ENCODE results near the gene CSNK2A3.

CSNK2A3 gene

DNA sequence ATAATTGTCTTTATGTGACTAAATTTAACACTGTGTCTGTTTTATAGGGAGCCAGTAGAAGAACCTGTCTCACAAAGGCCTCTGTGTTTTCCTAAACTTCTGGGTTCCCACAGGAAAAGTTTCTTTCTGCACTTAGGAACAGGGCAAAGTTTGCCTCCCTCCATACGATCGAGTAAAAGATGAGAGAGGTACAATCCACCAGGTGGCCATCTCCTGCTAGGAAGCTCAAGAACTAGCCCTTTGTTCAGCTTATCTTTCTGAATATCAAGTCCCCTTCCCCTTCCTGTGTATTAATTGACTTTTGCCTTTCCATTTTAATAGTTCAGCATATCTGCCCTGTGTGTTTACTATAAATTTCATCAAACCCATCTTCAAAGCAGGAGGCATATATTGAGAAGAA lies 18.0 kb downstream of the CSNK2A3 start:
- DNase-seq (ENCODE audit: low spot score), result no peak

DNA sequence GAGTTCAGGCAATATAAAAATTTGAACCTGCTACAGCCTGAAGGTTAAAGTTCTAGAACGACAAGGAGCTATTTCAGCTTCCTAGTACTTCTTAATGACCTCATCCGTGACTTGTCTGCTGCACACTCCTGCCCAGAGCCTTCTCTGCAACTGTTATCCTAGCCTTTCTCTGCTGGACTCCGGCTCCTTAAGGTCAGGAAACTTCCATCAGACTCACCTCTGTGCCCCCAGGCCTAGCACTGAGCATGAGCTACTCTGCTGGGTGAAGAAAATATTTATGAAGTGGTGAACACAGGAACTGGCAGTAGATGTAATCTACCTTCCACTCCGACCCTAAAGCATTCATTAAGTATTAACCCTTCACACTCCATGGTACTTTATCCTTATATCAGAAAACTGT lies 18.4 kb downstream of the CSNK2A3 start:
- no peak for DNase-seq (ENCODE audit: low spot score)

DNA sequence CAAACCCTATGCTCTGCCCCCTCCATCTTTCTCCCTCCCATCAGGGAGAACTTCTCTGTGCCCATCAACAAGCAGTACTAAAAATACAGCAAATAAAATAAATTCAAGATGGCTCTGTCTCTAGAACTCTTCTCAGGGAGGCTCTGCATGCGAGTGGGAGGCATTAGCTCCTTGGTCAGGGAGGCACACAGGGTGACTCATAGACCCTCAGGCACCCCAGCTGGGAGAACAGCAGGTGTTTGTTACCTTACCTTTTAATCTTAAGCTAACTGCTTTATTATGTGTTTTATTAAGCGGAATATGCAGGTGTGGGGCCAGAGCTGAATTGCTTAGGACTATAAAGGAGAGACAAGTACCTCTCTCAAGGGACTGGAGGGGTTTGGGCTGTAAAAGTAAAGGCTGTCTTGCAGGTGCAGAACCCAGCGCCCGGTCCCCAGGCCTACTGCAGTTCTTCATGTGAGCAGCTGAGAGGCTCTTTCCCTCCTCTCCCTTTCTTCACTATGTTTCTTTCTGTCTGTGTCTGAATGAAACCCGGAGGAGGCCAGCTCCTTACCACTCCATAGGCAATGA lies 20.8 kb downstream of the CSNK2A3 start:
- no peak for DNase-seq (ENCODE audit: low spot score)

DNA sequence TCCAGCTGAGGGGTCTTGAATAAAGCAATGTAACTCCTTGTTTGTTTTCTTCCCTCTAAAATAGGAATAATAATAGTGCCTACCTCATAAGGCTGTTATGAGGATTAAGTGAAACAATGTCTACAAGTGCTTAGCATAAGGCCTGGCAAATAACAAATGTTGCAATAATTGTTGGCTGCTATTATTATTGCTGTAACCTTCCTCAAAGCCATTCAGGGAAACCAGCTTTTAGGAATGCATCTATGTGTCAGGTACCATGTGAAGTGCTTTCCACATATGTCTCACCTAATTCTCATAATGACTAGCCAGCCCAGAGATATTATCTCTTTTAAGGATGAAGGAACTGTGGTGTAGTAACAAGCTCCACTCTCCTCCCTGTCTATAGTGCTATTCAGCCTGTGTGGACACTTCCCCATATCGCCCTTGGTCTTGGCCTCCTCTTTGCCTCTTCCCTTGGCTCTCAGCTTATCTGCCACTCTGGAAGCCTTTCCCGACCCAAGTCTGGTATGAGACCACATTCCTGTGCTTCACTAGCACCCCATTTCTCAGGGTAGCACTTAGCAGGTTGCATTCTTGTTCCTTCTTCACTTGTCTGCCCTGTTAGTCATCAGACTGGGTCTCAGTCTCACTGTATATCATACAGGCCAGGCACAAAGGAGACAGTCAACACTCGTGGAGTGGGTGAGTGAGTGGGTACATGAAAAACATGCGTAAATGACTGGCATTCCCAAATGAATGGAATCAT lies 23.8 kb downstream of the CSNK2A3 start:
- no peak for DNase-seq (ENCODE audit: low spot score)

DNA sequence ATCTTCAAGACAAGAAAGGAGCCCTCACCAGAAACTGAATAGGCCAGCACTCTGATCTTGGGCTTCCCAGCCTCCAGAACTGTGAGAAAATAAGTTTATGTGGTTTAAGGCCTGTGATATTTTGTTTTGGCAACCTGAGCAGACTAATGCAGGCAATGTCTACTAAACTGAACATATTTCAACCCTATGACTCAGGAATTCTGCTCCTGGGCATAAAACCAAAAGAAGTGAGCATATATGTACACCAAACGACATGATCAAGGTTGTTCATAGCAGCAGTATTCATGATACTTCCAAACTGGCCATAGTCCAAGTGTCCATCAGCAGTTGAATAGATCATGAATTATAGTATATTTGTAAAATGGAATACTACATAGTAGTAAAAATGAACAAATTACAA lies 29.0 kb downstream of the CSNK2A3 start:
- DNase-seq (ENCODE audit: low spot score), result no peak

DNA sequence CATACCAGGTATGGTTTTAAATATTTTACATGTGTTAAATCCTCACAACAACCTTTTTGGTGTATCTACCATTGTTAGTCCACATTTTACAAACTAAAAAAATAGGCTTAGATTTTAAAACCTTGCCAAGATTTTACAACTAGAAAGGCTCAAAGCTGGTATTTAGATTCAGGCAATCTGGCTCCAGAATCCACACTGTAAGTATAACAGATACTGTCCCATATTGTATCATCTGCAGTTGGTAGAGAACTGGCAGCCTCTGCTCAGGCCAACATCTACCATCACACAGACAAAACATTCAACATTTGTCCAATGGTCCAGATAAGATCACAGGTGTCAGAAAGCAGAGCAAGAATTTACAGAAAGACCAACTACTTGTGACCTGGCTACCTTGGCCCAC lies 30.9 kb downstream of the CSNK2A3 start:
- no peak for DNase-seq (ENCODE audit: low spot score)

DNA sequence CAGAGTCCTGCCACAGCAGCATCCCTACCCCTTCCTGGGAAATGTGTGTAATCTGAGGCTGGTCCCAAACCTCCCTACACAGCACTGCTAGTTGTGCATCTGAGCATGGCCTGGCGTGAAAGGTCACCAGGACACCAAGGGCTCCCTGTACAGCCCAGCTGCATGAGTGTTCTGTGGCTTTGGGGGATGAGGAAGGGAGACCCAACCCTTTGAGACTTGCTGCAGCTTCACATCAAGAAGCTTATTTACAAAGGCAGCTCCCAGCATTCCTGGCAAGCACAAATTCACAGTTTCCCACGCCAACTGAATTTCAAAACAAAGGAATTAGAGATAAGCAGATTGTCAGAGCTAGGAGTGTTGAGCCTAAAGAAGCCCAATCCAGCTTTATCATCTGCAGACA lies 32.2 kb downstream of the CSNK2A3 start:
- no peak for DNase-seq (ENCODE audit: low spot score)

DNA sequence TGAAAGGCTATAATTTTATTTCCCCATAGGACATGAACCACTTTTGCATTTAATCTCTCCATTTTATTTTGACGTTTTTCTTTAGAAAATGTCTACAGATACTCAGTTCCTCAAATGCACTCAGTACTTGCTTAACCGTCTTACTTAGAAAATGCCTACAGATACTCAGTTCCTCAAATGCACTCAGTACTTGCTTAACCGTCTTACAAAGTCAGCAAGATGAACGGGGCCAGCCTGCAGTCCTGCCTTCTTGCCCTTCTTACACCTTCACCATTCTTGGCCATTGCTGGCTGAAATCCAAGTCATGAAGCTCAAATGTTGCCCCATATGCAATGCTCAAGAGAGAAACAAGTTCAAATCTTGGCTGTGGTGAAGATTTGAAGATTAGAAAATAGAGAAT lies 34.1 kb downstream of the CSNK2A3 start:
- no peak for DNase-seq (ENCODE audit: low spot score)

DNA sequence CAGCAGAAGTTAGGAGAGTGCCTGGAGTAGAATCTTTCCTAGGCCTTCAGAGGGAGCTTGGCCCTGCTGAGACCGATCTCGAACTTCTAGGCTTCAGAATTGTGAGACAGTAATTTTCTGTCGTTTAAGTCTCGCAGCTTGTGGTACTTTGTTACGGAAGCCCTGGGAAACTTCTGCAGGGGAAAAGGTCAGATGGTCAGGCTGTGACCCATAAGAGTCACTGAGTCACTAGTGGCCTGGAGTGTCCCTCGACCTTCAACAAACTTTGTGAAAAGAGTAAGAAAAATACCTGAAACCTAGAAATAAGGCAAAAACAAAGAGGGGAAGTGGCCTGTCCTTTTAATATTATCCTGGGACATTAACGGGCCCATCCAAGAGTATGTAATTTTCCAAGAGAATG lies 34.6 kb downstream of the CSNK2A3 start:
- DNase-seq (ENCODE audit: low spot score), result no peak

DNA sequence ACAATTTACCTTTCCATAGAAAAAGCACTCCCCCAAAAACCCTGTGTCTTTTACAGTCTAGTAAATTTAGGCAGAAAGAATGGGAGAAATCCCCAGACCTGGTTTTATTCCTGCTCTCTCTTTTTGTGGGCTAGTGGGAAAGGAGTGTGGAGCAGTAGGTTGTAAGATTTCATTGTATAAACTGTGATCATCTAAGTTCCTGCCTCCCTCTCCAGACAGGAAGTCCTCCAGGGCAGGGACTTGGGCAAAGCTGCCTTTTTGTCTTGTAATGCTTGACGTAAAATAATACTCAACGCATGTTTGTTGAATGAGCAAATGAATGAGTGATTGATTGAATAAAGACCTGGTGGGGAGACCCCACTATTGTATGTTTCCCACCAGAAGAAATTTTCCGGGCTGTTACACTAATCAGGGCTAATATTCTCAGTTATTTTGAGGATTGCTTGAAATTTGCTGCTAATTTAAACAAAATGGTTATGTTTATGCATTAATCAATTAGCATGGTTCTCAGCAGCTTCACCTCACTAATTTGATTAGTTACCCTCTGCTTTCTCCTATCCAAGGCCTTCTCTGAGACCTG lies 36.3 kb downstream of the CSNK2A3 start:
- no peak for DNase-seq (ENCODE audit: low spot score)

DNA sequence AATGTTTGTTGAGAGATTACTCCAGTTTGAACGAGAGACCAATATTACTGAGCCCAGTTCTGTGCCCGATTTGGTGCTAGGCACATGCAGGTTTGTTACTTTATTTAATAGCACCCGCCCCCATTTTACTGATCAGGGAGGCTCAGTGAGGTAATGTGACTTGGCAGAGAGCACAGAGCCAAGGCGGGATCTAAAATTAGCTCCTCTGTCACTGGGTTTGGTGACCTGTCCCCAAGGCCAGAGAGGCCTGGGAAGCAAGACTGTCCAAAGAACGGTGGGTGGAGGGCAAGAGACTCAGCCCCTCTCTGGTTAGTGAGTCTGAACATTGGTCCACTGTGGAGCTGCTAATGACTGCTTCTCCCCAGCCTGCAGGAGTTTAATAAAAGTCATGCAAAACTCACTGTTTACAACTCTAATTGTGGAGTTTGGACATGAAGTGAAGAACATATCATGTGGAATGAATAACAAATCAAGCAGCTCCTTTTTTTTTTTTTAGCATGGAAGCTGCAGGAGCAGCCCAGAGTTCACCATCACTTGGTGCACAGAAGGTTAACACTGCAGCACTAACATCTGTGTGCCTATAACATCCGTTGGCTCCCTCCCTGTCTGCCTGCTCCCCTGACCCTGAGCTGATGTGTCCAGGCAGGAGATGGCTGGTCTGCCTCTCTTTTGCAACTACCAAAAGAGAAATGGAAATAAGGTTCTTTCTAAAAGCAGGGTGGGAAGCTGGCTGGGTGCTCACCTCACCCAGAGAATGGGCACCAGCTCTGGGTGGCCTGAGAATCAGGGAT lies 39.0 kb downstream of the CSNK2A3 start:
- no peak for DNase-seq (ENCODE audit: low spot score)

DNA sequence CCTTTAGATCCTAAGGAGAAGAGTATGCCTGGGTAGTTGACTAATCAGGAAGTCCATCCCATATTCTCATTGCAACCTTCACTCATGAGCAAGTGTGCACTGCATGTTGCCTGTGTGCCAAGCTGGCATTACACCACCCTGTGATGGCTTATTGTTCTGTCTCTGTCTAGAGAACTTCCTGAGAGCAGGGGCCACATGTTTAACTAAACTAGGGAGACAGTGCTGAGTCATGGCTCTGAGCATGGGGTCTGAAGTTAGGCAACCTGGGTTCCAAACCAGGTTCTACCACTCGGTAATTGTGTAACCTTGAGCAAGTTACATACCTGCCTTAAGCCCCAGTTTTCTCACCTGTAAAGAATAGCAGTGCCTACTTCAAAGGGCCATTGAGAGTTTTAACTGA lies 39.6 kb downstream of the CSNK2A3 start:
- no peak for DNase-seq (ENCODE audit: low spot score)

DNA sequence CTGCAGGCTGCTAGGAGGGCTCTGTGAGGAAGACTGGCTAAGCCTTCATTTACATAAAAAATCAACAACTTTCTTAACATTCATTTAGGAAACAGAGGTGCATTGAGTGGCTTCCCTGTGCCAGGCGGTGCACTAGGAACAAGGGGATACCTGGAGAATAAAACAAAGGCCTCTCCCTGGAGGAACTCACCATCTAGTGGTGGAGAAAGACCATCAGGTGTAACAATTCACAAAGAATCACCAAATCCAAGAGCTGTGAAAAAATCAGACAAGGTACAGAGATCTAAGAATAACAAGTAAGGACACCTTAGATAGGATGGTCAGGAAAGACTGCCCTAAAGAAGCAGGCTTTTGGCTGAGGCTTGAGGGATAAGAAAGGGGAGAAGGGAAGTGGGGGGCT lies 40.3 kb downstream of the CSNK2A3 start:
- DNase-seq (ENCODE audit: low spot score), result no peak

DNA sequence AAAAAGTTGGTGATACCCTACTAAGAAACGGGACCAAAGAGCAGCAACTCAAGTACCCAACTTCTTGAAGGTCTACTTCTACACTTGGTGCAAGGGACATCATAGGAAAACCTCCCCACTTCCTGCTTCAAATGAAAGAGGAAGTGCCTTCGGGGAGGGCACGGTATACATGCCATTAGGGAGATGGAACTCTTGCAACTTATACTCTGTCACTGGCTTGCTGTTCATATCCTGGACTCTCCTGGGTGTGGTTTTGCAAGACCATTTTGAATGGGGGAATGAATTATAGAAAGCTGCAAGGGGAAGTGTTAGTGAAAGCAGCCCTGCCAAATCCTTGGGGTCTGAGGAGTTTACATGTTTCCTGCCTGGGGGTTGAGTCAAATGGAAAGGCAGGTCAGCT lies 41.9 kb downstream of the CSNK2A3 start:
- DNase-seq (ENCODE audit: low spot score), result no peak

DNA sequence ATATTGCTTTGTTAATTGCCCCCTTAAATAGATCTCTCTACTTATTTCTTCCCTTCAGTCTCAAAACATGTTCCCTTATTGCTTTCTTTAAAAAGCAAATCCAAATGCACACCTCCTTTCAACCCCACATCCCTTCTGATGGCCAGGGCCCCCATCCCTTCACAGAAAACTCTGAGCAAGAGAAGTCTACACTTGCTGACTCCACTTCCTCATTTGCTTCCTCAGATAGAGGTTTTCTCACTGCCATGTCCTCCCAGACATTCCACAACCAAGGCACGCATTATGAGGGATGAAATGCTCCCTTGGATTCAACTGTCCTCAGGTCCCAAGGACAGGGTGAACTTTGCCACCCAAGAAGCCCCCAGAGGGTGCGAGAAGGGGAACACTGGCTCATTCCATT lies 43.1 kb downstream of the CSNK2A3 start:
- DNase-seq (ENCODE audit: low spot score), result no peak

DNA sequence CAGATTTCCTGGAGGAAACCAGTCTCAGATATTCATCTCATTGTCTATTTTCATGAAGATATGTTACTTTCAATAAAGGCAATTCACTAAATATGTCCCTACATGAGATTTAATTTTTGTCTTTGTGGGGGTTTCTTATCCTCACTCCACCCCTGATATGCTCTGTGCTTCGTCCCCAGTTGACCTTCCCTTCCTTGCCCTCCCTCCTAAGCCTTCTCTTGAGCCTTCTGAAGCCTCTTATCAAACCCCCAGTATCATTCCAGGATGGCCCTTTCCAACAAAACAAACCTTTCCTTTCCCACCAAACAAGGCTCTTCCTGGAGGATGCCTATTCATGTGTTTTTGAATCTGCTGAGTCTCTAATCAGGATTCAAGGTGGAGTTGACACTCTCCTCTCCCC lies 44.8 kb downstream of the CSNK2A3 start:
- DNase-seq (ENCODE audit: low spot score), result no peak

DNA sequence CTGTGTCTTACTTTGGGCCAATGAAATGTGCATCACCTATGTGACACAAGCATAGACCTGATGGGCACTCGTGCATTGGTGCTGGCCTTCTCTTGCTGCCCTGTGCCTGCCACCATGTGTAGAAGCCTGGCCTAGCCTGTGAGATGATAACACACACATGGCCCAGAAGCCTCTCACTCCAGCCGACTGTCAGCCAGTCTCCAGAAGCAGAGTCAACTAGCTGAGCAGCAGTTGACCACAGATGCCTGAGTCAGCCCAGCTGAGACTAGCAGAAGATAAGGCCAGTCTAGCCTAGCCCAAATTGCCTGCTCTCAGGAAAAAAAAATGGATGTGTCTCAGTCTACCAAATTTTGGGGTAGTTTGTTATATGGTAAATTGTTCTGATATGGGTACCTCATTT lies 46.2 kb downstream of the CSNK2A3 start:
- DNase-seq (ENCODE audit: low spot score), result no peak

DNA sequence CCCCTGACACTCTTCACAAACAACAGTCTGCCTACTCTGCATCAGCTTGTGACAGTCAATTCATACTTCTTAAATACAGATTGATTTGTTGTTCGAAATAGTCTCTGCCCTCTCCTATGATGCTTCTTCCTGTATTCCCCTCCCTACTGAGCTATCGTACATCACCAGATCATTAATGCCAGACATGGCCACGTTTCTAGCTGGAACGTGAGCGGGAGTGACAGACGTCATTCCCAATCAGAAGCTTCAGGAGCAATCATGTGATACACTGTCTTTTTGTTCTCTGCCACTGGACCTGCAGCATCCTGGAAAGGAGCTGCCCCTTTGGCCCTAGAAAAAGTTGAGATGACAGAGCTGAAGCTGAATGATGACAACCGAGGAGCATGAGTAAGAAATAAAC lies 48.5 kb downstream of the CSNK2A3 start:
- DNase-seq (ENCODE audit: low spot score), result no peak

DNA sequence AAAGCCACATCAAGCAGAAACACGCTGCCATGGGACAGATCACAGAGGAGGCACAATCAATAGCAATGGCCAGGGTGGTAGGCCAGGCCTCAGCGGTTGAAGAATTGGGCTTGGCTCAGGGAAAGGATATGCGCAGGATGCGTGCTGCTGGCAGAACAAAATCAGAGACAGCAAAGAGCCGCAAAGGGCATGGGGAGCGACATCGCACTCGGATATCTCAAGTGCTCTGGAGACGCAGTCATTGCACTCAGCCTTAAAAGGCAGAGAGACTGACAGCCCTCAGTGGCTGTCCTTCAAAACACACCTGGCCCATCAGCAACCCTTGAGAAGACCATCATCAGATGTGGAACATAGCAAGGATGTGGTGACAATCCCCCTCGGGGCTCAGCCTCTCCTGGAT lies 50.5 kb downstream of the CSNK2A3 start:
- no peak for DNase-seq (ENCODE audit: low spot score)

Measured in LoVo (cell line).